Sigmoid colon (tissue), 3 donors: ENCODE measurements around the gene SSBP3.

Experiments
- POLR2A ChIP-seq, 2 donors: fragments of 450-650 bp; IDR thresholded peaks; one replicate each; pipeline ENCODE4 v1.6.1; 2016; ENCODE audit warnings: antibody characterized with exemption in 2 of 2, mild to moderate bottlenecking in 2 of 2, moderate library complexity in 2 of 2
- TF ChIP-seq, protein P1 (sequence below), 4 experiments: fragments of 450-650 bp in 3 of 4; fragments of 200-600 bp in 1 of 4; IDR thresholded peaks; one replicate each; pipeline ENCODE4 v1.5.1; 2016 to 2019; ENCODE audit warnings: antibody characterized with exemption in 4 of 4, mild to moderate bottlenecking in 3 of 4, moderate library complexity in 2 of 4

DNA sequence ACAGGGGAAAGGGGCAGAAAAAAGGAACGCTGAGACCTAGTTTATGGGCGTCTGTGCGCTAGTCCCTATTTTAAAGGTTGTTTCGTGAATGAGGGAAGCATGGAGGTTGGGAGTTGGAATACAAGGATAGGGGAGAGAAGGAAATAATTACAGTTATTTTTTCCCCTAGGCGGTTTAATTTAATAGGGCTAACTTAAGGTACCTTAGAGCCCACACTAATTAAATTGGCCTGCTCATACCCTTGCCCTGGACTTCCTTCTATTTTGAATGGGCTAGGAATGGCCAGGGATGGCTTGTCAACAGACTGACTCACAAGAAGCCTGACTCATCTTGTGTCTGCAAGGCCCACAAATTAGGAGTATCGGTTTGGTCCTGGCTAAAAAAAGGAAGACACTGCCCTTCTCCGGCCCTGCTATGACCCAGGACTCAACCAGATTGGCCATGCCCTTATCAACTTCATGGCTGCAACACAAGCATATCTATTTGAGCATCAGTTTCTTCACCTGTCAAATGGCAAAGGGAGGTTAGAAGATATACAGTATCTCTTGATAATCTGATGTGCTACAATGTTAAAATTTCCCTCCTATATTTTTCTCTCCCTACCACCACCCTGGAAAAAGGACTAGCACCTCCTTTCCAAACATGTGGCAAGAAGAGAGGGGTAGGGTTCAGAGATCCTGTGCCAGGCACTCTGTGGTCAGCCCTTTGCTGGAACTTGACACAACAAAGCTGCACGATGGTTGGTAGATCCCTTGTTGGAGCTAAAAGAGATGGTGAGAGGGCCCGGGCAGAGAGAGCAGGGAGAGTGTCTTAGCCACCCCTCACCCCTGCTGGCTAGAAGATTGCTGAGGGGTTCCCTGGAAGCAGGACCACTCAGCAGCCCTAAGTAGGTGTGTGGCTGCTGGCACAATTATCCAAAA lies 2.2 kb upstream of the SSBP3 start:
- TF ChIP-seq, protein P1, sequence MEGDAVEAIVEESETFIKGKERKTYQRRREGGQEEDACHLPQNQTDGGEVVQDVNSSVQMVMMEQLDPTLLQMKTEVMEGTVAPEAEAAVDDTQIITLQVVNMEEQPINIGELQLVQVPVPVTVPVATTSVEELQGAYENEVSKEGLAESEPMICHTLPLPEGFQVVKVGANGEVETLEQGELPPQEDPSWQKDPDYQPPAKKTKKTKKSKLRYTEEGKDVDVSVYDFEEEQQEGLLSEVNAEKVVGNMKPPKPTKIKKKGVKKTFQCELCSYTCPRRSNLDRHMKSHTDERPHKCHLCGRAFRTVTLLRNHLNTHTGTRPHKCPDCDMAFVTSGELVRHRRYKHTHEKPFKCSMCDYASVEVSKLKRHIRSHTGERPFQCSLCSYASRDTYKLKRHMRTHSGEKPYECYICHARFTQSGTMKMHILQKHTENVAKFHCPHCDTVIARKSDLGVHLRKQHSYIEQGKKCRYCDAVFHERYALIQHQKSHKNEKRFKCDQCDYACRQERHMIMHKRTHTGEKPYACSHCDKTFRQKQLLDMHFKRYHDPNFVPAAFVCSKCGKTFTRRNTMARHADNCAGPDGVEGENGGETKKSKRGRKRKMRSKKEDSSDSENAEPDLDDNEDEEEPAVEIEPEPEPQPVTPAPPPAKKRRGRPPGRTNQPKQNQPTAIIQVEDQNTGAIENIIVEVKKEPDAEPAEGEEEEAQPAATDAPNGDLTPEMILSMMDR (IDR thresholded peaks at IDR 0.05) = no peak
- TF ChIP-seq POLR2A (IDR thresholded peaks at IDR 0.05) = no peak
